HuH-7.5 (cell line): ENCODE data around the gene LRRIQ1.

Experiments
- DNase-seq: peaks from one replicate; pipeline ENCODE4 v3.0.0; 2011; ENCODE audit warnings: low spot score

The LRRIQ1 gene

DNA sequence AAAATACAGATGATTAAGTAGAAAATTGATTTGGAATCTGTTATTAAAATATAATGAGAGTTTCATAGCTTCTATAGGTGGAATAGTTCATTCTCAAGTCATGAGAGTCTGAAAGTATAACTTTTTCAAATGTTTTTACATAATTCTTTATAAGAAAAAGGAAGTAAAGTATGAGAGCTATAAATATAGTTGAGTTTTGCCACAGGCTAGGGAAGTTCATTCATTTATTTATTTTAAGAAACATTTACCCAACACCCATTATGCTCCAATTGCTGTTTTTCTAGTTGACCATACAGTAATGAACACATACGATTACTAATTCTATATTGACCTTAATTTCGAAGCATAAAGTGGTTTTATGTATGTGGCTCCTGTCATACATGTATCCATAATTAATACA, 24.8 kb downstream of the LRRIQ1 start:
- DNase-seq: no peak

DNA sequence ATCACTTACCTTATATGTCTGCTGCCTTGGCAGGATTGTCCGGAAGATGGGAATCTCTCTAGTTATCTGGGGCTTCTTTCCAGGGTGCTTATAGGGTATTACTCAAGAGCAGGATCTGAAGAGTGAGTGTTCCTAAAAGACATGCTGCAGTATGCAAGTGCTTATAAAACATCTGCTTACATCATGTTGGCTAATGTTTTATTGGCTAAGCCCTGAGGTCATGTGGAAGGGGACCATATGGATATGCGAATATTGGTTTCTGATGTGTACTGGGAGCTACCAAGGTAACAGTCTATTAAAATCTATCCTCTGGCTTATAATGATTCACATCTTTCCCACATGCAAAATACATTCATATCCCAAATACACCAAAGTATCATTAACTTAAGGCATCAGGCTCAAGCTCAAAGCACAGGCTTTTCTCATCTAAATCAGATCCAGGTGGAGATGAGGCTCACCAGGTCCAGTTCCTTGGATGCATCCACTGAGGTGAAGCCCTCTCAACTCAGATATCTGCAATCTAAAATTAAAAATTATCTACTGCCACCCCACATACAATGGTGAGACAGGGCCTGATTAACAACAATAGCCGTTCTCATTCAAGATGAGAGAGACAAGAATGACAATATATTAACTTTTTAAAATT, 29.8 kb downstream of the LRRIQ1 start:
- no peak for DNase-seq

- no peak for DNase-seq
Measured at GRCh38 chr12:85072826-85073225, 36.7 kb downstream of the LRRIQ1 start.

DNA sequence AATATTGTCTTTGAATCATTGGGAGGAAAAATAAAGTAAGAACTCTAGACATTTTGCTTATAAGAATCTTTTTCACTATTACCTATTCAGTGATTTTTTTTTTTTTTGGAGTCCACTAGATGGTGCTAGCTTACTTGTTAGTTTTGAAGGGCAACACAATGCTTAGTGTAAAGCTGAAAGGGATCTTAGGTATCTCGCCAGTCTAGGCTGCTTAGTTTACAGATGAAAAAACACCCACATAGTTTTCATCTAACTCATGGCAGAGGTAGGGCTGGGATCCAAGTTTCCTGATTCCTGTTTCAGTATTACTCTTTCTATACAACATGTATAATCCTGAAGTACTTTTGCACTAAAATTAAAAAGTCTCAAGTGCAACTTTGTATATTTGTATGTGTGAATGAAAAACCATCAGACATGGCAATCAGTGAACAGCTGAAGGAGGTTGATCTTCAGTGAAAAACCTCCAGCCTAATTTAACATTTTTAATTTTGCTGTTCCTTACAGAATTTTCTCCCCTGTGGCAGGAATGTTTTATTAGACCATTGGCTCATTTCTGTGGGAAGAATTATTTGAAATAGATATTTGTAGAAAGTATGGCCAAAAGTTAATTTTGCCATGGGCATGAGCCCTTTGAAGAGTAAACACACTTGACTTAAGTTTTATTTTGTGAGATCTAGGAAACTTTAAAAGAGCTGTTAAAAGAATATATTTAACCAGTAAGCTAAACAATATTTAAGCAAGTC, 40.7 kb downstream of the LRRIQ1 start:
- peak; percentile 13 for DNase-seq

DNA sequence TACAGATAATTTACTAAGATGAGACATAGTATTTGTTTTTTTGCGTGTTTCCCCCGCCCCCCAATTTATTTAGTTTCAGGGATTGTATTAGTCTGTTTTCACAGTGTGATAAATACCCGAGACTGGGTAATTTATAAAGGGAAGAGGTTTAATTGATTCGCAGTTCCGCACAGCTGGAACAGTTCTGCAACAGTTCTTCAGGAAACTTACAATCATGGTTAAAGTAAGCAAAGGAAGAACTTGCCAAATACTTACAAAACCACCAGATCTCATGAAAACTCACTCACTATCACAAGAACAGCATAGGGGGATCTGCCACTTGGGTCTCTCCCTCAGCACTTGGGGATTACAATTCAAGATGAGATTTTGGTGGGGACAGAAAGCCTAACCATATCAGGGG, 48.9 kb downstream of the LRRIQ1 start:
- DNase-seq: no peak

DNA sequence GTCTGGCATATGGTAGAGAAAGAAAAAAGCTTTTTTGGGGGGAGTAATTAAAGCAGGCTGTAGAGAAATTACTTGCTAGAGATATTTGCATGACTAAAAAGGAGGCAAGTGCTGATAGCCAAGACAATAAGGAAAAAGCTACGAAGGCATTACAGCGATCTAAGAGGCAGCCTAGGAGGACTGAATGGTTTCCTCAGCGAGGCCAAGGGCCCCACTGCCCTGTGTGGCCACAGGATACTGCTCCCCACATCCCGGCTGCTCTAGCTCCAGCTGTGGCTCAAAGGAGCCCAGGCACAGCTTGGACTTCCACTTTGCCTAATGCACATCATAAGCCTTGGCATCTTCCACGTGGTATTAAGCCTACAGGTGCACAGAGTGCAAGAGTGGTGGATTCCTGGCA, 53.6 kb downstream of the LRRIQ1 start:
- no peak for DNase-seq

DNA sequence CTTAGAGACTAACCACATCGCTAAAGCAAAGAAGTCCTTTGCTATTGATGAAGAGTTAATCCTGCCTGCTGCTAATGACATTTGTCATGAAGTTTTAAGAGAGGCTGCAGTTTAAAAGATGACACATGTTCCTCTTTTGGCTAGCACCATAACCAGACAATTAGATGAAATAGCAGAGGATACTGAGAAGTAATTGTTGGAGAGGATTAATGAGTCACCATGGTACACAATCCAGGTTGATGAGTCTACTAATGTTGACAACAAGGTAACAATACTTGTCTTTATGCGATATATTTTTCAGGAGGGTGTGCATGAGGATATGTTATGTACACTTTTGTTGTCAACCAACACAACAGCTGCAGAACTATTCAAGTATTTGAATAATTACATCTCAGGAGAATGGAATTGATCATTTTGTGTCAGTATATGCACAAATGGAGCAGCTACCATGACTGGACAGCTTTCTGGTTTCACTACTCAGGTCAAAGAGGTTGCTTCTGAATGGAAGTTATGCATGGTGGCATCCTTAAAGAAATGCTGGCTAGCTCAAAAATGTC, 56.7 kb downstream of the LRRIQ1 start:
- DNase-seq: no peak

GRCh38 chr12:85095501-85095900, 59.4 kb downstream of the LRRIQ1 start:
- no peak for DNase-seq

- no peak for DNase-seq
Measured at GRCh38 chr12:85130646-85131045, 94.5 kb downstream of the LRRIQ1 start.

- no peak for DNase-seq
Measured at GRCh38 chr12:85138833-85139232, 102.7 kb downstream of the LRRIQ1 start.

GRCh38 chr12:85147331-85147730, 111.2 kb downstream of the LRRIQ1 start:
- DNase-seq: no peak

DNA sequence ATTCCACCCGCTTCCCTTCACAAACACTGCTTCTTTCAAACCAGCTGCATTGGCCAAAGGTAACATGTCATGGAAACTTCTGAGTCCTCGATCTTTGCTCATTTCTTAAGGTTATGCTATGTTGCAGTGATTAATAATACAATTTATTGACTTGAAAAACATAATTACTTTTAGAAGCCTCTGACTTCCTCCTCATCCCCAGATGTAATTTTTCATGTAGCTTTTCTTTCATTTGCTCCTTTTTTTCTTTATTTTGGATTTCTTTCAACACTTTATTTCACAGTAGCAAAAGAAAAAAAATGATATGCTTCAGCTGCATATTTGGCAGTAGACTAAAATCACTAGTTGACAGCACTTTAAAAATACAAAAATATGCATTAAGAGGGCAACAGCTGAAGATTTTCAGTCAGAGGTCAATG, 116.2 kb downstream of the LRRIQ1 start:
- DNase-seq: no peak

- DNase-seq: no peak
Measured at GRCh38 chr12:85155791-85156190, 119.6 kb downstream of the LRRIQ1 start.

GRCh38 chr12:85156569-85156968, 120.4 kb downstream of the LRRIQ1 start:
- no peak for DNase-seq

GRCh38 chr12:85157035-85157603, 121.0 kb downstream of the LRRIQ1 start:
- no peak for DNase-seq

- no peak for DNase-seq
Measured at GRCh38 chr12:85163752-85164321, 127.7 kb downstream of the LRRIQ1 start.

DNA sequence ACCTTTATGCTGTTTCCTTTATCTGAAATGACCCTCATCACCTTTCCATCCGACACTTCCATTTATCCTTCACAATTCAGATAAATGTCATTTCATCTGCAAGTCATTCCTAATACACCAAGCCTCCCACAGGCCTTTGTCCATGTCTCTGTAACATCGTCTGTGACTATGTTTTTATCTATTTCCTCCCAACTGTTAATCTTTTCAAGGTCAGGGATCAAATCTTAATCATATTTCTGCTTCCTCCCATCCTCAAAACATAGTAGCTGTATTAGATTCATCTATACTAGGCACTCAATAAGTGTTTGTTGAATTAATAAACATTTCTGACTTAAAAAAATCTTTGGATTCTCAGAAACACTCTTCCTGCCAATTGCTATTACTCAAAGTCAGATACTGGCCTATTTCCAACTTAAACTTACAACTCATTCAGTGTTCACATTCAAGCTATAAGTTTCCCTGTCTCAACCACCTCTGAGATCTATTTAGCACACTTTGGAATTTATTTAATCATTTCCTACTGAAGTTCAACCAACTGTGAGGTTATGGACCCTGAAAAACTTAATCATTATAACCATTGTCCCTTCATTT, 143.6 kb downstream of the LRRIQ1 start:
- no peak for DNase-seq

- DNase-seq: no peak
Measured at GRCh38 chr12:85182699-85183098, 146.5 kb downstream of the LRRIQ1 start.

DNA sequence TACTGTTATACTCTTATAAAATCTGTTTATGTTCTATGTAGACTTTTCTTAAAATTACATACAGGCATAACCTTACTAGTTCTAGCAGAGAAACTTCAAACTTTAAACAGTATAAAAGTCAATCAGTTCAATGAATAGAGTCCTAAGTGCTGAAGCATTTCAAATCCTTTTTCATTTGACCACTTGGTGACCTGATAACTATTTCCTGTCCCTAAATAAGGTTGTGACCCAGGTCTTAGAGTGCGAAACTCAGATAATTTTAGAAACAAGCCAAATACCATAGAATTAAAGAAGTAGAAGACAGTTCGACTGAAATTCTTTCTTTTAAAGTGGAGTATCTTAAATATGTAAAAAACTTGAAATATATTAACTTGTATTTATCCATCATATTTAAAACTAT, 147.7 kb downstream of the LRRIQ1 start:
- DNase-seq: no peak

DNA sequence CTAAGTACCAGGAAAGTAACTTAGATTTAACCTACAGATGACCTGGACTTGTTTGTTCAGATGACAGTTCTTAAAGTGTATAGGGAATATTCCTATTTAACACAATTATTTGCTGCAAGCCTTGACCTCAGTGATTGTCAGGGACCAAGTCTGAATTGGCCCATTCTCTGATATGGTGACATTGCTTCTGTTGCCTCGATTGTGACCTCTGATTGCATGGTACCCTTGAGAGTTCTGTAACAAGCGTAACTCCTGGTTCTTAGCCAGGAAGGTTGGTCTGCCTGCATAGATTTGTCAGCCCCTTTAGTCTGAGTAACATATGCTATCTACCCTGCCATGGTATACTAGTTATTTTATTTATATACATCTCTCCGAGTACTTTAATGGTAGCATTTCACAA, 150.1 kb downstream of the LRRIQ1 start:
- no peak for DNase-seq

GRCh38 chr12:85188619-85189018, 152.5 kb downstream of the LRRIQ1 start:
- no peak for DNase-seq

- no peak for DNase-seq
Measured at GRCh38 chr12:85190728-85191127, 154.6 kb downstream of the LRRIQ1 start.
